WTC11 (cell line): Measurements from ENCODE around the gene BCL2L12.

Experiments
- CTCF ChIP-seq: fragments of 200-600 bp; IDR thresholded peaks from 2 replicates; pipeline ENCODE4 v1.8.0; 2022; ENCODE audit warnings: antibody characterized with exemption
- JUN ChIP-seq: sonication (generic); formaldehyde crosslinking; IDR thresholded peaks from 2 replicates; pipeline ENCODE4 v1.8.0; 2023; ENCODE audit warnings: mild to moderate bottlenecking, missing genetic modification reagents
- MAX ChIP-seq: sonication (generic); formaldehyde crosslinking; IDR thresholded peaks from 2 replicates; pipeline ENCODE4 v1.8.0; 2022; ENCODE audit warnings: mild to moderate bottlenecking, missing genetic modification reagents
- ZBTB21 ChIP-seq: sonication (generic); formaldehyde crosslinking; IDR thresholded peaks from 2 replicates; pipeline ENCODE4 v1.8.1; 2023; ENCODE audit warnings: mild to moderate bottlenecking, missing genetic modification reagents, borderline replicate concordance

DNA sequence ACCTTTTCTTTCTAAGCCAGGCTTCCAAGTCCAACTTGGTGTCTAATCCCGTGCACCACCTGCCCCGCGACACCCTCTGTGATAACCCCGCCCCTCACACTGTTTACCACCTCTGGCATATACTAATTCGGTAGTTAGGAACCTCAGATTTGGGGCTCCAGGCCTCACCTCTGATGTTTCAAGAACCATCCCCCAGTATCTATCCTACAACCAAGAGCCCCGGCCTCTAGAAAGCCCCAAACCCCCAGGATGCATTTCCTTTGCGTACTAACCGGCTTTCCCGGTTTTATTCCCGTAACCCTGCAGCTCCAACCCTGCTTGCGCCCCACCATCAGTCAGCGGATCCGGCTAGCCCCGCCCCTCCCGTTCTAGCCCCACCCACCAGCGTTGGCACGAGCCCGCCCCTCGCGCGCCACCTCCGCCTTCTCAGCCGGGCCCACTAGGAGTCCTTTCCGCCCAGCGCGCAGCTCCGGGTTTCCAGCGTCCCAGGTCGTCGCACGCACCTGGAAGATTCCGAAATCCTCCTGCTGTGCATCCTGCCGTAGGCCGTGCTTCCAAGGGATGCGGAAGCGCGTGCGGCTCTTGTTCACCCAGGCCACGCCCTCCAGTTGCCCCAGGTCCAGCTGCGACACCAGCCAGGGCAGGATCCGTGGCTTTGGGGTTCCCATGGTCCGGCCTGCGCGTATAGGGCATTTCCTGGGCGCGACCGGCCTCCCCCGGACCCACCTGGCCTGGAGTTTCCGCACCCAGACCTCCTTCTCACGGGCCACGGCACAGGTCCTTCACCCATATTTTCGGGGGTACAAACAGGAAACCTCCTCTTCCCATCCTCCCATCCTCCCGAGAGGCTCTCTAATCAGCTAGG lies 1.3 kb upstream of the BCL2L12 start:
- TF ChIP-seq MAX, result peak; percentile 74; the same call in 1 of the 2 replicates
- no peak for TF ChIP-seq ZBTB21 (CRISPR knock-in tag)
- 0 out of 2 replicates have a peak, but pooled peaks have one; percentile 18 for TF ChIP-seq JUN (CRISPR knock-in tag)
- TF ChIP-seq CTCF, result no peak
